HepG2 (cell line): Measurements from ENCODE around the gene OGFR. TPM values are rescaled to one million over a fixed set of nuclear protein-coding genes. Genes with fewer than 3 reads are reported as not detected.

ENCODE experiments used
- ATAC-seq: fragments of 200-7000 bp; cut with Tn5 transposase; 3 replicates; pipeline ENCODE4 v1.9.1; 2020; ENCODE audit warnings: mild to moderate bottlenecking, moderate library complexity
- BruUV-seq: library from RNA; stranded (reverse); fragments of 400-500 nt; replicated peaks from 2 replicates; lab custom pipeline; 2021; lab: Mats Ljungman, UMichigan
- CTCF ChIA-PET: fragments of 300-600 bp; formaldehyde crosslinking; extraction: SDS; loops from one replicate; lab custom pipeline; 2021; ENCODE audit warnings: low total read pairs, inconsistent platforms, low intra/inter-chr PET ratio; lab: Yijun Ruan, JAX
- POLR2A ChIA-PET: fragments of 350-600 bp; sonication (Branson Sonifier 250); formaldehyde crosslinking; loops from one replicate; lab custom pipeline; 2020; ENCODE audit warnings: antibody characterized with exemption, inconsistent platforms; lab: Yijun Ruan, JAX
- DNase-seq: peaks from one replicate; pipeline ENCODE4 v3.0.0-alpha.2; 2015; ENCODE audit warnings: low spot score
- FAIRE-seq: peaks from 3 replicates; lab custom pipeline; 2011; peaks lifted over from hg19 to GRCh38; lab: Jason Lieb, UNC
- H2AFZ ChIP-seq: one replicate; pipeline ENCODE4 v1.6.1; 2011; ENCODE audit warnings: low read length, inconsistent platforms
- H3K27ac ChIP-seq: fragments of 300-600 bp; 3 replicates; pipeline ENCODE4 v1.8.0; 2011; ENCODE audit warnings: mixed run types, mild to moderate bottlenecking, mixed read lengths, low read length, inconsistent platforms; ENCODE audit not compliant: insufficient read depth; ENCODE audit errors: extremely low read length
- H3K27me3 ChIP-seq, 2 experiments: fragments of 200-600 bp in 1 of 2; 2 replicates in 1 of 2; 3 replicates in 1 of 2; pipeline versions ENCODE4 v1.6.0 to v1.8.0; 2011; ENCODE audit warnings: low read length in 2 of 2, mild to moderate bottlenecking in 2 of 2, moderate library complexity in 2 of 2, inconsistent platforms in 1 of 2; ENCODE audit not compliant: insufficient read depth in 2 of 2, control insufficient read depth in 1 of 2
- H3K36me3 ChIP-seq, 2 experiments: fragments of 200-600 bp in 1 of 2; replicated peaks in 1 of 2; 2 replicates in 1 of 2; 3 replicates in 1 of 2; pipeline versions ENCODE4 v1.5.1 to v1.8.0; 2011; ENCODE audit warnings: low read length in 2 of 2, inconsistent platforms in 1 of 2; ENCODE audit not compliant: insufficient read depth in 2 of 2, control insufficient read depth in 1 of 2
- H3K4me1 ChIP-seq: 2 replicates; pipeline ENCODE4 v1.5.1; 2012; ENCODE audit warnings: low read length, inconsistent platforms; ENCODE audit not compliant: insufficient read depth
- H3K4me2 ChIP-seq: 2 replicates; pipeline ENCODE4 v1.6.0; 2011; ENCODE audit warnings: low read depth, low read length, inconsistent platforms
- H3K4me3 ChIP-seq, 3 experiments: fragments of 200-600 bp in 1 of 3; sonication (generic), shearing (Covaris generic) in 1 of 3; replicated peaks in 1 of 3; 2 replicates each; pipeline ENCODE4 v1.5.1; 2011 to 2016; ENCODE audit warnings: low read length in 3 of 3, inconsistent platforms in 2 of 3, low read depth in 2 of 3, mild to moderate bottlenecking in 2 of 3, control low read depth in 1 of 3, mixed read lengths in 1 of 3; ENCODE audit not compliant: insufficient read depth in 1 of 3
- H3K79me2 ChIP-seq: one replicate; pipeline ENCODE4 v1.6.1; 2011; ENCODE audit warnings: low read length, inconsistent platforms; ENCODE audit not compliant: insufficient read depth
- H3K9ac ChIP-seq: 2 replicates; pipeline ENCODE4 v1.6.0; 2011; ENCODE audit warnings: mild to moderate bottlenecking, low read depth, low read length, inconsistent platforms; ENCODE audit not compliant: insufficient read depth
- H3K9me3 ChIP-seq: 2 replicates; pipeline ENCODE4 v1.5.1; 2012; ENCODE audit warnings: mild to moderate bottlenecking, low read length
- H4K20me1 ChIP-seq: 2 replicates; pipeline ENCODE4 v1.6.0; 2011; ENCODE audit warnings: inconsistent platforms, mild to moderate bottlenecking, low read length, moderate library complexity; ENCODE audit not compliant: insufficient read depth
- TRAFD1 ChIP-seq: sonication (generic); formaldehyde crosslinking; IDR thresholded peaks from 2 replicates; pipeline ENCODE4 v1.5.1; 2020; ENCODE audit warnings: missing genetic modification reagents, mild to moderate bottlenecking, borderline replicate concordance
- ZNF280B ChIP-seq: sonication (generic); formaldehyde crosslinking; IDR thresholded peaks from 2 replicates; pipeline ENCODE4 v1.5.0; 2020; ENCODE audit warnings: missing genetic modification reagents, mild to moderate bottlenecking, borderline replicate concordance
- ZNF543 ChIP-seq: sonication (generic); formaldehyde crosslinking; IDR thresholded peaks from 2 replicates; pipeline ENCODE4 v1.4.0; 2020; ENCODE audit warnings: mild to moderate bottlenecking, missing genetic modification reagents
- WGBS: methylation state at CpG from one replicate; pipeline ENCODE4 v1.1.6; 2017; ENCODE audit warnings: low lambda C conversion rate; 5-methylcytosine and 5-hydroxymethylcytosine counted together
- in situ Hi-C: cut with HindIII; loops from 2 replicates; pipeline ENCODE4 v1.10.0; 2017; ENCODE audit warnings: low pct_unique_long_range_greater_than_20kb; ENCODE audit not compliant: extremely low pct_ligation_motif_present
- intact Hi-C: fragments of 100-400 bp; cut with micrococcal nuclease; formaldehyde crosslinking; loops from one replicate; pipeline ENCODE4 v1.10.0; 2022; ENCODE audit not compliant: unreplicated experiment
- polyA plus RNA-seq, 8 experiments: library from polyadenylated mRNA; depleted of rRNA in 3 of 8; stranded (reverse) in 7 of 8; unstranded in 1 of 8; fragments of >200 nt; fragmentation: Illumina TruSeq in 4 of 8; extraction: Trizol in 4 of 8; gene quantifications; 2 replicates each; pipeline versions ENCODE4 v1.2.1 to v1.2.3, GENCODE V29; 2011 to 2016; ENCODE audit warnings: low read depth in 4 of 8, missing spikeins in 1 of 8, mixed read lengths in 1 of 8; ENCODE audit not compliant: insufficient read depth in 1 of 8
- total RNA-seq, 5 experiments: library from RNA; depleted of rRNA; stranded (reverse); fragments of >200 nt; fragmentation: Illumina TruSeq; extraction: Trizol; gene quantifications; 2 replicates each; pipeline ENCODE4 v1.2.3, GENCODE V29; 2016; ENCODE audit warnings: low read depth in 1 of 5
- TF ChIP-seq, protein P1 (sequence below): sonication (generic); formaldehyde crosslinking; IDR thresholded peaks from one replicate; pipeline ENCODE4 v1.5.1; 2020; ENCODE audit warnings: mild to moderate bottlenecking, missing genetic modification reagents; ENCODE audit errors: not compliant biosample characterization

Gene OGFR
- total and polyA plus RNA-seq, 2 of the 13 experiments (the other 11 are each of a cell fraction or from before 2014, with no cell fraction given), result 47.7 to 81.8 TPM

GRCh38 chr20:62824476-62825332, 20.1 kb downstream of the OGFR start:
- no TSS peak for BruUV-seq
- H3K4me1 ChIP-seq, result peaks cover 52% of the 10 kb centered on the region
- H3K27ac ChIP-seq, result peak overlapping the region; percentile 59
- peak overlapping the region; percentile 47 for H3K9ac ChIP-seq
- H3K9me3 ChIP-seq, result no peaks in the 10 kb centered on the region
- ChIA-PET CTCF (no interaction called here), POLR2A (interaction anchor here (0.6 to 2.0 kb wide), 11 partner anchors 8 to 412 kb away, joined by 3 to 13 read pairs (median 5); partner anchors contain the start of genes OGFR and TCFL5)
- no peak overlapping the region for H2AFZ ChIP-seq
- peak overlapping the region; percentile 92 for H3K4me2 ChIP-seq
- H4K20me1 ChIP-seq, result no peaks in the 10 kb centered on the region; the same call in 1 of the 2 replicates
- 25% methylated on average over 28 of the region's 36 CpGs for WGBS
- no peaks in the 10 kb centered on the region for H3K79me2 ChIP-seq
- FAIRE-seq, result peak; percentile 4
- intact Hi-C loops, result loop anchor here (5.0 kb wide), 1 partner anchor 38 kb away; the partner anchor contains the start of gene TCFL5
- H3K4me3 ChIP-seq, result peak overlapping the region; percentile 24 to 71 (median 50); a peak in 5 of 6 replicates
- in situ Hi-C loops, result no loop called here
- H3K36me3 ChIP-seq, result peaks cover 3 to 5% of the 10 kb centered on the region in 2 experiments; a peak in 3 of 5 replicates
- DNase-seq, result peak; percentile 62
- peak; percentile 17 for ATAC-seq
- H3K27me3 ChIP-seq, result no peaks in the 10 kb centered on the region
- 0 out of 2 replicates have a peak, but pooled peaks have one; percentile 67 for TF ChIP-seq ZNF543 (CRISPR knock-in tag)
- peak; percentile 95; the same call in 1 of the 2 replicates for TF ChIP-seq TRAFD1
- TF ChIP-seq, protein P1, sequence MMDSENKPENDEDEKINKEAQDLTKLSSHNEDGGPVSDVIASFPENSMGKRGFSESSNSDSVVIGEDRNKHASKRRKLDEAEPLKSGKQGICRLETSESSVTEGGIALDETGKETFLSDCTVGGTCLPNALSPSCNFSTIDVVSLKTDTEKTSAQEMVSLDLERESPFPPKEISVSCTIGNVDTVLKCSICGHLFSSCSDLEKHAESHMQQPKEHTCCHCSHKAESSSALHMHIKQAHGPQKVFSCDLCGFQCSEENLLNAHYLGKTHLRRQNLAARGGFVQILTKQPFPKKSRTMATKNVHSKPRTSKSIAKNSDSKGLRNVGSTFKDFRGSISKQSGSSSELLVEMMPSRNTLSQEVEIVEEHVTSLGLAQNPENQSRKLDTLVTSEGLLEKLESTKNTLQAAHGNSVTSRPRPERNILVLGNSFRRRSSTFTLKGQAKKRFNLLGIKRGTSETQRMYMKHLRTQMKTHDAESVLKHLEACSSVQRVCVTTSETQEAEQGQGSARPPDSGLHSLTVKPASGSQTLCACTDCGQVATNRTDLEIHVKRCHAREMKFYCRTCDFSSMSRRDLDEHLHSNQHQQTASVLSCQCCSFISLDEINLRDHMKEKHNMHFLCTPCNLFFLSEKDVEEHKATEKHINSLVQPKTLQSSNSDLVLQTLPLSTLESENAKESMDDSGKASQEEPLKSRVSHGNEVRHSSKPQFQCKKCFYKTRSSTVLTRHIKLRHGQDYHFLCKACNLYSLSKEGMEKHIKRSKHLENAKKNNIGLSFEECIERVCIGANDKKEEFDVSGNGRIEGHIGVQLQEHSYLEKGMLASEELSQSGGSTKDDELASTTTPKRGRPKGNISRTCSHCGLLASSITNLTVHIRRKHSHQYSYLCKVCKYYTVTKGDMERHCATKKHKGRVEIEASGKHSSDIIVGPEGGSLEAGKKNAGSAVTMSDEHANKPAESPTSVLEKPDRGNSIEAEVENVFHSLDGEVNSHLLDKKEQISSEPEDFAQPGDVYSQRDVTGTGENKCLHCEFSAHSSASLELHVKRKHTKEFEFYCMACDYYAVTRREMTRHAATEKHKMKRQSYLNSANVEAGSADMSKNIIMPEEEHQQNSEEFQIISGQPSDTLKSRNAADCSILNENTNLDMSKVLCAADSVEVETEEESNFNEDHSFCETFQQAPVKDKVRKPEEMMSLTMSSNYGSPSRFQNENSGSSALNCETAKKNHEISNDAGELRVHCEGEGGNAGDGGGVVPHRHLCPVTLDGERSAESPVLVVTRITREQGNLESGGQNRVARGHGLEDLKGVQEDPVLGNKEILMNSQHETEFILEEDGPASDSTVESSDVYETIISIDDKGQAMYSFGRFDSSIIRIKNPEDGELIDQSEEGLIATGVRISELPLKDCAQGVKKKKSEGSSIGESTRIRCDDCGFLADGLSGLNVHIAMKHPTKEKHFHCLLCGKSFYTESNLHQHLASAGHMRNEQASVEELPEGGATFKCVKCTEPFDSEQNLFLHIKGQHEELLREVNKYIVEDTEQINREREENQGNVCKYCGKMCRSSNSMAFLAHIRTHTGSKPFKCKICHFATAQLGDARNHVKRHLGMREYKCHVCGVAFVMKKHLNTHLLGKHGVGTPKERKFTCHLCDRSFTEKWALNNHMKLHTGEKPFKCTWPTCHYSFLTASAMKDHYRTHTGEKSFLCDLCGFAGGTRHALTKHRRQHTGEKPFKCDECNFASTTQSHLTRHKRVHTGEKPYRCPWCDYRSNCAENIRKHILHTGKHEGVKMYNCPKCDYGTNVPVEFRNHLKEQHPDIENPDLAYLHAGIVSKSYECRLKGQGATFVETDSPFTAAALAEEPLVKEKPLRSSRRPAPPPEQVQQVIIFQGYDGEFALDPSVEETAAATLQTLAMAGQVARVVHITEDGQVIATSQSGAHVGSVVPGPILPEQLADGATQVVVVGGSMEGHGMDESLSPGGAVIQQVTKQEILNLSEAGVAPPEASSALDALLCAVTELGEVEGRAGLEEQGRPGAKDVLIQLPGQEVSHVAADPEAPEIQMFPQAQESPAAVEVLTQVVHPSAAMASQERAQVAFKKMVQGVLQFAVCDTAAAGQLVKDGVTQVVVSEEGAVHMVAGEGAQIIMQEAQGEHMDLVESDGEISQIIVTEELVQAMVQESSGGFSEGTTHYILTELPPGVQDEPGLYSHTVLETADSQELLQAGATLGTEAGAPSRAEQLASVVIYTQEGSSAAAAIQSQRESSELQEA (CRISPR knock-in tag), result no peak
- 0 out of 2 replicates have a peak, but pooled peaks have one; percentile 31 for TF ChIP-seq ZNF280B (CRISPR knock-in tag)
